Hepatocyte (in vitro differentiated cells): ENCODE data around the gene DLG2. TPM values are rescaled to one million over a fixed set of nuclear protein-coding genes. Genes with fewer than 3 reads are reported as not detected.

Source experiments
- DNase-seq: peaks from one replicate; pipeline ENCODE4 v3.0.0-alpha.2; 2016; ENCODE audit warnings: low spot score
- H2AFZ ChIP-seq: fragments of 200-600 bp; sonication (generic); 2 replicates; pipeline ENCODE4 v1.6.0; 2016; ENCODE audit warnings: antibody characterized with exemption, mild to moderate bottlenecking
- H3K27ac ChIP-seq: fragments of 200-600 bp; sonication (generic); 2 replicates; pipeline ENCODE4 v1.5.1; 2016; ENCODE audit warnings: mild to moderate bottlenecking
- H3K27me3 ChIP-seq: fragments of 200-600 bp; sonication (generic); 2 replicates; pipeline ENCODE4 v1.6.1; 2016
- H3K36me3 ChIP-seq: fragments of 200-600 bp; sonication (generic); replicated peaks from 2 replicates; pipeline ENCODE4 v1.5.1; 2016; ENCODE audit warnings: low read depth; ENCODE audit not compliant: insufficient read depth
- H3K4me1 ChIP-seq: fragments of 200-600 bp; sonication (generic); 2 replicates; pipeline ENCODE4 v1.5.1; 2016; ENCODE audit warnings: mild to moderate bottlenecking, moderate library complexity; ENCODE audit not compliant: insufficient read depth
- H3K4me2 ChIP-seq: fragments of 200-600 bp; sonication (generic); 2 replicates; pipeline ENCODE4 v1.6.0; 2016
- H3K4me3 ChIP-seq: fragments of 200-600 bp; sonication (generic); 2 replicates; pipeline ENCODE4 v1.5.1; 2016; ENCODE audit warnings: mild to moderate bottlenecking
- H3K79me2 ChIP-seq: fragments of 200-600 bp; sonication (generic); 2 replicates; pipeline ENCODE4 v1.6.0; 2017; ENCODE audit warnings: mild to moderate bottlenecking
- H3K9me2 ChIP-seq: fragments of 200-600 bp; sonication (generic); replicated peaks from 2 replicates; pipeline ENCODE4 v1.6.0; 2017; ENCODE audit warnings: mild to moderate bottlenecking; ENCODE audit not compliant: insufficient read depth
- H3K9me3 ChIP-seq: fragments of 200-600 bp; sonication (generic); 2 replicates; pipeline ENCODE4 v1.5.1; 2016; ENCODE audit warnings: low read depth, mild to moderate bottlenecking
- H4K20me1 ChIP-seq: fragments of 200-600 bp; sonication (generic); 2 replicates; pipeline ENCODE4 v1.6.0; 2016; ENCODE audit warnings: mild to moderate bottlenecking; ENCODE audit not compliant: insufficient read depth, poor library complexity, severe bottlenecking
- CTCF ChIP-seq: fragments of 200-600 bp; sonication (generic); IDR thresholded peaks from 2 replicates; pipeline ENCODE4 v1.5.1; 2016; ENCODE audit warnings: antibody characterized with exemption, mild to moderate bottlenecking; ENCODE audit not compliant: poor library complexity
- EZH2 ChIP-seq: fragments of 200-600 bp; sonication (generic); IDR thresholded peaks from 2 replicates; pipeline ENCODE4 v1.6.1; 2016; ENCODE audit warnings: antibody characterized with exemption, mild to moderate bottlenecking, borderline replicate concordance
- EZH2phosphoT487 ChIP-seq: fragments of 200-600 bp; sonication (generic); IDR thresholded peaks from one replicate; pipeline ENCODE4 v1.6.1; 2018; ENCODE audit warnings: antibody characterized with exemption, mild to moderate bottlenecking, low read depth, moderate library complexity; ENCODE audit not compliant: unreplicated experiment, severe bottlenecking
- WGBS: methylation state at CpG from one replicate; pipeline ENCODE4 v1.1.6; 2016; ENCODE audit warnings: low lambda C conversion rate; ENCODE audit errors: missing lambda C conversion rate; 5-methylcytosine and 5-hydroxymethylcytosine counted together
- polyA plus RNA-seq: library from polyadenylated mRNA; unstranded; fragments of >200 nt; fragmentation: Nextera tagmentation; extraction: Ambion mirVana; gene quantifications from 2 replicates; pipeline ENCODE4 v1.2.1, GENCODE V29; 2016
- total RNA-seq: library from RNA; depleted of rRNA; stranded (reverse); fragments of >200 nt; gene quantifications from 2 replicates; pipeline ENCODE4 v1.2.3, GENCODE V29; 2014

DLG2 gene
- total and polyA plus RNA-seq, 2 experiments from 2014 or later: 2.6 to 6.8 TPM

GRCh38 chr11:85647078-85647477 lies 19.9 kb upstream of the DLG2 start:
- Histone ChIP-seq H3K27ac (peak overlapping the region; percentile 86), H3K36me3 (no peaks in the 10 kb centered on the region), H3K9me2 (no peaks in the 10 kb centered on the region), H3K4me1 (peaks cover 6% of the 10 kb centered on the region), H3K79me2 (peaks cover 22% of the 10 kb centered on the region), H4K20me1 (no peaks in the 10 kb centered on the region), H3K27me3 (peaks cover 3% of the 10 kb centered on the region), H2AFZ (peak overlapping the region; percentile 54), H3K4me2 (peak overlapping the region; percentile 85), H3K4me3 (peak overlapping the region; percentile 46), H3K9me3 (no peaks in the 10 kb centered on the region)
- DNase-seq: peak; percentile 32
- TF ChIP-seq EZH2 (no peak), EZH2phosphoT487 (no peak), CTCF (no peak)
- 34% methylated on average over 2 of the region's 2 CpGs for WGBS

DNA sequence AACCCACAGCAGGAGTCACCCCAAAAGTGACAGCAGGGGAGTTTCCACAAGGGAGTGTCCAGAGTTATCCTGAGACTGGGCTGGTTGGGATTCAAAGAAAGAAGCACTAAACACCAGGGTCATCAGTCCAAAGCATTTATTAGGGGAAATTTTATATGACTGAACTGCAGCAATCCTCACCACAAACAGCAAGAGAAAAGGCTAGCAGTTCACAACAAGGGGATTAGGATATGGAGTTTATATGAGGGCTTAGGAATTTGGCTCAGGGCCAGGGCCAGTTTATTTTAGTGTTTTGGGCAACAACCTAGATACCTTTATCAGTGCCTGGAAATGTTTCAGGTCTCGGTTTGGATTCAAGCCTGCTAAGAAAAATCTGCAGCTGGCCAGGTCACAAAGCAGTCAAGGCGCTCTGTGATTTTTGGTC lies 16.1 kb upstream of the DLG2 start:
- no peak overlapping the region for H3K4me3 ChIP-seq
- 33% methylated on average over 2 of the region's 2 CpGs for WGBS
- peak overlapping the region; percentile 26 for H3K4me2 ChIP-seq
- no peak overlapping the region for H2AFZ ChIP-seq
- no peak overlapping the region for H3K27ac ChIP-seq
- TF ChIP-seq EZH2: no peak
- TF ChIP-seq CTCF: no peak
- TF ChIP-seq EZH2phosphoT487: no peak
- peaks cover 3% of the 10 kb centered on the region for H3K27me3 ChIP-seq
- peak; percentile 30 for DNase-seq
- H4K20me1 ChIP-seq: no peaks in the 10 kb centered on the region
- no peaks in the 10 kb centered on the region for H3K36me3 ChIP-seq
- no peaks in the 10 kb centered on the region for H3K9me2 ChIP-seq
- H3K4me1 ChIP-seq: peaks cover 6% of the 10 kb centered on the region
- no peaks in the 10 kb centered on the region for H3K79me2 ChIP-seq
- H3K9me3 ChIP-seq: no peaks in the 10 kb centered on the region

GRCh38 chr11:85634747-85635146 lies 7.6 kb upstream of the DLG2 start:
- 63% methylated on average over 3 of the region's 3 CpGs for WGBS
- Histone ChIP-seq H4K20me1 (no peaks in the 10 kb centered on the region), H3K9me2 (no peaks in the 10 kb centered on the region), H3K4me2 (no peak overlapping the region), H3K36me3 (peaks cover 5% of the 10 kb centered on the region), H3K9me3 (no peaks in the 10 kb centered on the region), H3K4me1 (no peaks in the 10 kb centered on the region), H3K4me3 (no peak overlapping the region), H3K27ac (no peak overlapping the region), H3K79me2 (peaks cover 35% of the 10 kb centered on the region), H3K27me3 (no peaks in the 10 kb centered on the region), H2AFZ (no peak overlapping the region)
- DNase-seq: no peak
- TF ChIP-seq EZH2phosphoT487: no peak
- no peak for TF ChIP-seq EZH2
- TF ChIP-seq CTCF: no peak
